Neural crest cell (in vitro differentiated cells): ENCODE results near the gene DLX3. TPM values are rescaled to one million over a fixed set of nuclear protein-coding genes. Genes with fewer than 3 reads are reported as not detected.

Experiments
- DNase-seq: peaks from one replicate; pipeline ENCODE4 v3.0.0; 2021; ENCODE audit warnings: low read depth, mixed read lengths, low spot score
- H3K27ac Mint-ChIP-seq: one replicate; pipeline ENCODE4 v1.8.0; 2021; ENCODE audit warnings: mild to moderate bottlenecking, mixed read lengths; ENCODE audit not compliant: unreplicated experiment
- H3K27me3 Mint-ChIP-seq: 2 replicates; pipeline ENCODE4 v1.8.0; 2021; ENCODE audit warnings: low read depth, mild to moderate bottlenecking, mixed read lengths
- H3K36me3 Mint-ChIP-seq: 2 replicates; pipeline ENCODE4 v1.8.0; 2021; ENCODE audit warnings: low read depth, mild to moderate bottlenecking, mixed read lengths
- H3K4me1 Mint-ChIP-seq: 2 replicates; pipeline ENCODE4 v1.8.0; 2021; ENCODE audit warnings: mixed read lengths
- H3K4me3 Mint-ChIP-seq: one replicate; pipeline ENCODE4 v1.8.0; 2021; ENCODE audit warnings: mild to moderate bottlenecking, mixed read lengths
- H3K9me3 Mint-ChIP-seq: 2 replicates; pipeline ENCODE4 v1.8.0; 2021; ENCODE audit warnings: mixed read lengths
- total RNA-seq: library from RNA; stranded (reverse); gene quantifications from 2 replicates; pipeline ENCODE4 v1.2.1, GENCODE V29; 2021
- TF ChIP-seq, protein P1 (sequence below): fragments of 200-600 bp; sonication (generic); conservative IDR thresholded peaks from 2 replicates; pipeline ENCODE4 v1.5.0; 2021; ENCODE audit warnings: antibody characterized with exemption, mild to moderate bottlenecking

Gene DLX3
- total RNA-seq, 1 donor from 2014 or later, result 1.0 TPM

DNA sequence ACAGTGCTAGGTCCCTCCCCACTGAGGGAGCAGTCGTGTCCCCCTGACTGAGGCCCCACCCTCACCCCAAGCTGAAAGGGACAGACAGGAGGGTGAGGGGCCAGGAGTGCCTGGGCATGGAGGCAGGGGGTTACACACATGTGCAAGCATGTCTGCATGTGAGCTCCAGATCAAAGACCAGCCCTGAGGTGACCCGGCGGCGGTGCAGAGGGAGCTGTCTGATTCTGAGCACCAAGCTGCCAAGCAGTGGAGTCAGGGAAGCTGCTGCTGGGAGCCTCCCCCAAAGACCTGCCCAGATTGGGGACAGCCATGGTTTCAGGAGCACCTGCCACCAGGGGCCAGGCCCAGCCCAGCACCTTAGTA is 5.5 kb downstream of the DLX3 start:
- DNase-seq, result no peak
- Mint-ChIP-seq H3K27me3 (peaks cover 88% of the 10 kb centered on the region), H3K36me3 (no peaks in the 10 kb centered on the region), H3K4me1 (peaks cover 8% of the 10 kb centered on the region), H3K9me3 (no peaks in the 10 kb centered on the region), H3K4me3 (no peak overlapping the region), H3K27ac (no peak overlapping the region)
- TF ChIP-seq, protein P1, sequence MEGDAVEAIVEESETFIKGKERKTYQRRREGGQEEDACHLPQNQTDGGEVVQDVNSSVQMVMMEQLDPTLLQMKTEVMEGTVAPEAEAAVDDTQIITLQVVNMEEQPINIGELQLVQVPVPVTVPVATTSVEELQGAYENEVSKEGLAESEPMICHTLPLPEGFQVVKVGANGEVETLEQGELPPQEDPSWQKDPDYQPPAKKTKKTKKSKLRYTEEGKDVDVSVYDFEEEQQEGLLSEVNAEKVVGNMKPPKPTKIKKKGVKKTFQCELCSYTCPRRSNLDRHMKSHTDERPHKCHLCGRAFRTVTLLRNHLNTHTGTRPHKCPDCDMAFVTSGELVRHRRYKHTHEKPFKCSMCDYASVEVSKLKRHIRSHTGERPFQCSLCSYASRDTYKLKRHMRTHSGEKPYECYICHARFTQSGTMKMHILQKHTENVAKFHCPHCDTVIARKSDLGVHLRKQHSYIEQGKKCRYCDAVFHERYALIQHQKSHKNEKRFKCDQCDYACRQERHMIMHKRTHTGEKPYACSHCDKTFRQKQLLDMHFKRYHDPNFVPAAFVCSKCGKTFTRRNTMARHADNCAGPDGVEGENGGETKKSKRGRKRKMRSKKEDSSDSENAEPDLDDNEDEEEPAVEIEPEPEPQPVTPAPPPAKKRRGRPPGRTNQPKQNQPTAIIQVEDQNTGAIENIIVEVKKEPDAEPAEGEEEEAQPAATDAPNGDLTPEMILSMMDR, result no peak

DNA sequence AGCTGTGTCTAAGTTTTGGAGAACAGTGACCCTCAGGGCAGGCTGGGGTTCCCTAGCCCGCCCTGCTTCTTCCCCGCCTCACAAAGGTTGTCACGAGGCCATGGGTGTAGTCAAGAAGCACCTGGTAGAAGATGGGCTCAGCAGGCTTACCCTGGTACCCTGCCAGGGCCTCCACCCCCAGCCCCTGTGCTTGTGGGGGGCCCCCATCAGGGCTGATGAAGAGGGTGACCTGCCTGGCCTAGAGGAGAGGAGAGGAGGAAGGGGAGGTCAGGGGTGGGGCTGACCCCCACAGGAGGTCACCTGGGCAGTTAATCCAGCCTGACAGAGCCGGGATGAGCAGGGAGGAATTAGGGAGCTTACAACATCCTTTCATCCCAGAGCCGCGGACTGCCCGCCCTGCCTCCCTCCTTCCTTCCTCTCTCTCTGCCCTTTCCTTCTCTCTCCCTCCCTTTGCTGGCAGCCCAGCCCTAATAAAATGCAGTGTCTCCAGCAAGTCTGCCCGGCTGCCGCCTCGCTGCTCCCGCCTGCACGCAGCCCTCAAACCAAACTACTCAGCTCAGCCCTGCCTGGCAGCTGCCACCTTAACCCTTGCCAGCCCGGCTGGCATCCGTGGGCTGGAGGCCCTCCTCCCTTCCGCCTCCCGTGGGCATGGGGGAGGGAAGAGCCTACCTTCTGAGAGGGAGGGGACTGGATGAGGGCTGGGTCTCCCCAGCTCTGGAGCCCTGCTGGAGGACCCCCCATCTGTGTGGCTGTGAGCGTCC is 7.2 kb downstream of the DLX3 start:
- no peak for DNase-seq
- no peak overlapping the region for H3K4me3 Mint-ChIP-seq
- TF ChIP-seq, protein P1, result no peak
- no peak overlapping the region for H3K27ac Mint-ChIP-seq
- H3K27me3 Mint-ChIP-seq, result peaks cover 78% of the 10 kb centered on the region
- H3K9me3 Mint-ChIP-seq, result no peaks in the 10 kb centered on the region
- H3K36me3 Mint-ChIP-seq, result no peaks in the 10 kb centered on the region
- no peaks in the 10 kb centered on the region for H3K4me1 Mint-ChIP-seq

DNA sequence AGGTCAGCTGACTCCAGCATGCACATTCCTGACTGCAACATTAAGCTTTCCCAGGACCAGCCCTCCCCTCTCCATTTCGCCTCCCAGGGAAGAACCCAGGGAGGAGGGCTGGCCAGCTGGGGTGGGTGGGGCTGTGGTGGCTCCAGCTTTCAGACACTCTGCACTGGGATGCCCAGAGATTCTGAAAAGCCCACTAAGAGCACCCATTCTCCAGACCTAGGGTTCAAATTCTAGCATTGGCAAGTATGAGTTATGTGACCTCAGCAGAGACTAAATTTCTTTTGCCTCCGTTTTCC is 7.8 kb downstream of the DLX3 start:
- no peak for DNase-seq

DNA sequence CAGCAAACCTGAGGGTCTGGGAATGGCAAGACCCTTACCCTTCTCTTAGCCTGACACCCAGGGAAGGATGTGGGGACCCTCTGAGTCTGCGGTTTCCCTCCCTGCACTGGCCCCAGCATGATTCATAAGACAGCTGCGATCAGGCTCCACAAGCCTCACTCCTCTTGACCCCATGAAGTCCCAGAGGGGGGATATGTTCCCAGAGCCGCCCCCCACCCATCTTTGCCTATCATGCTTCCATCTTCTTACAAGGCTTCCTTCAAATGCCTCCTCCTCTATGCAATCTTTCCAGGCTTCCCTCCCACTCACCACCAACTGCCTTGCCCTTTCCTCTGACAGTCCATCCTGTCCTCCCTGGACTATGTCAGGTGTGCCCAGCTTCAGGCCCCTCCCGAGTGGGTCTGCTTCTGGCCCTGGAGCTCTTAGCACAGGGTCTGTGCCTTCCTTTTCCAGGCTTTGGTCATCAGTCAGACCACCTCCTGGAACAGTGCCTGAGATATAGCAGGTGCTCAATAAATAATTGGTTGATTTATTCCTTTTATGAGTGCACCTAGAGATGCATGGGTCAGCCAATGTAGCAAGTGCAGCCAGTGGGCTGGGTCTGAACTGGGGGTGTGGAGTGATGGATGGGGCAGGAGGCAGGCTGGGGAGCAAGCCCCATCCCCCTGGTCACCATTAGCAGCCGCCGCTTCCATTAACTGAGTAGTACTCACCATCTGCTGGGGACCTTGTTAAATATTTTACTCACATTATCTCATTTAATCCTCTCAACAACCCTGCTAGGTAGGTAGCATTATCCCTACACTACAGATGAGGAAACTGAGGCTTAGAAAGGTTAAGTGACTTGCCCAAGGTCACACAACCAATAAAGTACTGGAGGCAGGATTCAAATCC is 8.4 kb downstream of the DLX3 start:
- H3K36me3 Mint-ChIP-seq, result no peaks in the 10 kb centered on the region
- H3K4me1 Mint-ChIP-seq, result no peaks in the 10 kb centered on the region
- H3K27me3 Mint-ChIP-seq, result peaks cover 72% of the 10 kb centered on the region
- no peak for DNase-seq
- H3K9me3 Mint-ChIP-seq, result no peaks in the 10 kb centered on the region
- no peak overlapping the region for H3K4me3 Mint-ChIP-seq
- no peak overlapping the region for H3K27ac Mint-ChIP-seq
- TF ChIP-seq, protein P1, result no peak

More for the DNA sequence above, 7.8 kb downstream of the DLX3 start:
- peaks cover 75% of the 10 kb centered on the region for H3K27me3 Mint-ChIP-seq
- H3K27ac Mint-ChIP-seq, result no peak overlapping the region
- no peaks in the 10 kb centered on the region for H3K36me3 Mint-ChIP-seq
- H3K4me1 Mint-ChIP-seq, result no peaks in the 10 kb centered on the region
- TF ChIP-seq, protein P1, result no peak
- no peak overlapping the region for H3K4me3 Mint-ChIP-seq
- H3K9me3 Mint-ChIP-seq, result no peaks in the 10 kb centered on the region

DNA sequence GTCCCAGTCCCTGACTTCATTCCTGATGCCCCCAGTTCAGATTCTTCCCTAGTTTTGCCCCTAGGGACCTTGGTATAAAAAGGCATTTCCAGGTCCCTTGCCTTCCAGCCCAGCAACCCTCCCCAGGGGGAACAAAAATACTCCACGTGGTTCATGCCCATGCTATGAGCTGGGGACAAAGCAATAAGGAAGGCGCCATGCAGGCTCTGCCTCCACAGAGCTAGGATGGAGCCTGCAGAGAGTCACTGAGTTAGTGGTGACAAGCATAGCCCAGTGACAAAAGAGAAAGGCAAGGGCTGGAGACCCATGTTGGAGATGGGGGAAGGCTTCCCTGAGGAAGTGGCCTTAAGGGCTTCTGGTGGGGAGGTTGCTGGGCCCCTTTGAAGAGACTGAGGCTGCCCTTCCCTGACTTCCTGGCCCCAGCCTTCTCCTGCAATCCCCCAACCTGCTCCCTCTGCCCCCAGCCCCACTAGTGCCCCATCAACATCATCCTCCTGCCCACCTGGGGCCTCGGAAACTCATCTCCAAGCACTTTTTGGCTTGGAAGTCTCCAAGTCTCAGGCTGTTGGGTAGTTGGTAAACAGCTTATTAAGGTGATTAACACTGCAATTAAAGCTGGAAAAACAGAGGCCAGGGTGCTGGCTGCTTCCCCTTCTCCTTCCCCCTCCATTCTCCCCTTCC is 9.6 kb downstream of the DLX3 start:
- Mint-ChIP-seq H3K4me1 (no peaks in the 10 kb centered on the region), H3K9me3 (no peaks in the 10 kb centered on the region), H3K27me3 (peaks cover 71% of the 10 kb centered on the region), H3K27ac (no peak overlapping the region), H3K4me3 (no peak overlapping the region), H3K36me3 (no peaks in the 10 kb centered on the region)
- no peak for DNase-seq
- TF ChIP-seq, protein P1, result no peak
